GM12891 (cell line): Measurements from ENCODE around the gene HSPA1L.

ENCODE experiments used
- POLR2A ChIP-seq: IDR thresholded peaks from 2 replicates; pipeline ENCODE4 v1.6.1; 2011; ENCODE audit warnings: low read depth, low read length, control low read depth
- POLR2AphosphoS5 ChIP-seq: IDR thresholded peaks from 2 replicates; pipeline ENCODE4 v1.6.1; 2011; ENCODE audit warnings: low read depth, low read length, control low read depth

- TF ChIP-seq POLR2AphosphoS5 (no peak), POLR2A (no peak)
These were observed 33.6 kb downstream of the HSPA1L start for GRCh38 chr6:31781244-31782125.
